ENCODE results near the gene AQR. TPM values are rescaled to one million over a fixed set of nuclear protein-coding genes. Genes with fewer than 3 reads are reported as not detected.

Gene AQR
- total and polyA plus RNA-seq, 2 of the 13 experiments (the other 11 are each of a cell fraction or from before 2014, with no cell fraction given): 18.7 to 31.3 TPM

DNA sequence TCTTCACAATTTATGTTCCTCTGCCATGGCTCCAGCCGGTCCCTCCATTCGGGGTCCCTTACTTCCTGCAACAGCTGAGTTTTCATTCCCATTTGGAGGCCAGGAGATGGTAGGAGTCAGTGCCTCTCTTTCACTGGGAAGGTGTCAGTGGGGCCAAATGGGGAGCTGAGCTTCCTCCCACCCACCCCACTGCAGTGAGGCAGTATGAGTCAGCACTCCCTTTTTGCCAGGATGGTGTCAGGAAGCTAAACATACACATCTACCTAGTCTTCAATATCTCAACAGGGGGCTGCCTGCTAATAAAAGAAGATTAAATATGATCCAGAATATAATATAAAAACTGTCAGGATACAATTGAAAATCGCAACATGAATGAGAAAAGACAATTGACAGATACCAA lies 161.5 kb downstream of the AQR start:
- Histone ChIP-seq H3K79me2 (ENCODE audit: insufficient read depth, low read length) (no peaks in the 10 kb centered on the region), H2AFZ (ENCODE audit: low read length) (no peak overlapping the region), H3K4me2 (ENCODE audit: low read depth, low read length) (no peak overlapping the region), H3K9me3 (ENCODE audit: low read length) (no peaks in the 10 kb centered on the region), H3K9ac (ENCODE audit: insufficient read depth, low read depth, low read length) (no peak overlapping the region), H4K20me1 (ENCODE audit: insufficient read depth, low read length) (no peaks in the 10 kb centered on the region), H3K4me1 (ENCODE audit: insufficient read depth, low read length) (no peaks in the 10 kb centered on the region), H3K36me3 (replicated peaks in 1 of 2; ENCODE audit: control insufficient read depth in 1 of 2, insufficient read depth in 2 of 2, low read length in 2 of 2) (no peaks in the 10 kb centered on the region), H3K27ac (ENCODE audit: extremely low read length, insufficient read depth, low read length) (no peak overlapping the region), H3K4me3 (replicated peaks in 1 of 3; ENCODE audit: insufficient read depth in 1 of 3, low read depth in 2 of 3, low read length in 3 of 3) (no peak overlapping the region), H3K27me3 (ENCODE audit: control insufficient read depth in 1 of 2, insufficient read depth in 2 of 2, low read length in 2 of 2) (no peaks in the 10 kb centered on the region; a peak in 1 of 5 replicates)
- ChIA-PET POLR2A (no interaction called here), CTCF (ENCODE audit: low intra/inter-chr PET ratio, low total read pairs) (no interaction called here)
- TF ChIP-seq, protein P1, sequence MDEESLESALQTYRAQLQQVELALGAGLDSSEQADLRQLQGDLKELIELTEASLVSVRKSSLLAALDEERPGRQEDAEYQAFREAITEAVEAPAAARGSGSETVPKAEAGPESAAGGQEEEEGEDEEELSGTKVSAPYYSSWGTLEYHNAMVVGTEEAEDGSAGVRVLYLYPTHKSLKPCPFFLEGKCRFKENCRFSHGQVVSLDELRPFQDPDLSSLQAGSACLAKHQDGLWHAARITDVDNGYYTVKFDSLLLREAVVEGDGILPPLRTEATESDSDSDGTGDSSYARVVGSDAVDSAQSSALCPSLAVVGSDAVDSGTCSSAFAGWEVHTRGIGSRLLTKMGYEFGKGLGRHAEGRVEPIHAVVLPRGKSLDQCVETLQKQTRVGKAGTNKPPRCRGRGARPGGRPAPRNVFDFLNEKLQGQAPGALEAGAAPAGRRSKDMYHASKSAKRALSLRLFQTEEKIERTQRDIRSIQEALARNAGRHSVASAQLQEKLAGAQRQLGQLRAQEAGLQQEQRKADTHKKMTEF (CRISPR knock-in tag; IDR thresholded peaks at IDR 0.05): no peak
- TF ChIP-seq ATF7 (IDR thresholded peaks at IDR 0.05): no peak
- no peak for TF ChIP-seq ATF7 (CRISPR knock-in tag; IDR thresholded peaks at IDR 0.05)
- TF ChIP-seq, protein P2, sequence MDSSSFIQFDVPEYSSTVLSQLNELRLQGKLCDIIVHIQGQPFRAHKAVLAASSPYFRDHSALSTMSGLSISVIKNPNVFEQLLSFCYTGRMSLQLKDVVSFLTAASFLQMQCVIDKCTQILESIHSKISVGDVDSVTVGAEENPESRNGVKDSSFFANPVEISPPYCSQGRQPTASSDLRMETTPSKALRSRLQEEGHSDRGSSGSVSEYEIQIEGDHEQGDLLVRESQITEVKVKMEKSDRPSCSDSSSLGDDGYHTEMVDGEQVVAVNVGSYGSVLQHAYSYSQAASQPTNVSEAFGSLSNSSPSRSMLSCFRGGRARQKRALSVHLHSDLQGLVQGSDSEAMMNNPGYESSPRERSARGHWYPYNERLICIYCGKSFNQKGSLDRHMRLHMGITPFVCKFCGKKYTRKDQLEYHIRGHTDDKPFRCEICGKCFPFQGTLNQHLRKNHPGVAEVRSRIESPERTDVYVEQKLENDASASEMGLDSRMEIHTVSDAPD (CRISPR knock-in tag; IDR thresholded peaks at IDR 0.05): no peak
- TF ChIP-seq MXD4 (CRISPR knock-in tag; IDR thresholded peaks at IDR 0.05): no peak
- no peak for TF ChIP-seq NONO (IDR thresholded peaks at IDR 0.05)
- no peak for TF ChIP-seq NONO (CRISPR knock-in tag; conservative IDR thresholded peaks at IDR 0.05)
- TF ChIP-seq STAT5B (CRISPR knock-in tag; IDR thresholded peaks at IDR 0.05): no peak
- TF ChIP-seq, protein P3, sequence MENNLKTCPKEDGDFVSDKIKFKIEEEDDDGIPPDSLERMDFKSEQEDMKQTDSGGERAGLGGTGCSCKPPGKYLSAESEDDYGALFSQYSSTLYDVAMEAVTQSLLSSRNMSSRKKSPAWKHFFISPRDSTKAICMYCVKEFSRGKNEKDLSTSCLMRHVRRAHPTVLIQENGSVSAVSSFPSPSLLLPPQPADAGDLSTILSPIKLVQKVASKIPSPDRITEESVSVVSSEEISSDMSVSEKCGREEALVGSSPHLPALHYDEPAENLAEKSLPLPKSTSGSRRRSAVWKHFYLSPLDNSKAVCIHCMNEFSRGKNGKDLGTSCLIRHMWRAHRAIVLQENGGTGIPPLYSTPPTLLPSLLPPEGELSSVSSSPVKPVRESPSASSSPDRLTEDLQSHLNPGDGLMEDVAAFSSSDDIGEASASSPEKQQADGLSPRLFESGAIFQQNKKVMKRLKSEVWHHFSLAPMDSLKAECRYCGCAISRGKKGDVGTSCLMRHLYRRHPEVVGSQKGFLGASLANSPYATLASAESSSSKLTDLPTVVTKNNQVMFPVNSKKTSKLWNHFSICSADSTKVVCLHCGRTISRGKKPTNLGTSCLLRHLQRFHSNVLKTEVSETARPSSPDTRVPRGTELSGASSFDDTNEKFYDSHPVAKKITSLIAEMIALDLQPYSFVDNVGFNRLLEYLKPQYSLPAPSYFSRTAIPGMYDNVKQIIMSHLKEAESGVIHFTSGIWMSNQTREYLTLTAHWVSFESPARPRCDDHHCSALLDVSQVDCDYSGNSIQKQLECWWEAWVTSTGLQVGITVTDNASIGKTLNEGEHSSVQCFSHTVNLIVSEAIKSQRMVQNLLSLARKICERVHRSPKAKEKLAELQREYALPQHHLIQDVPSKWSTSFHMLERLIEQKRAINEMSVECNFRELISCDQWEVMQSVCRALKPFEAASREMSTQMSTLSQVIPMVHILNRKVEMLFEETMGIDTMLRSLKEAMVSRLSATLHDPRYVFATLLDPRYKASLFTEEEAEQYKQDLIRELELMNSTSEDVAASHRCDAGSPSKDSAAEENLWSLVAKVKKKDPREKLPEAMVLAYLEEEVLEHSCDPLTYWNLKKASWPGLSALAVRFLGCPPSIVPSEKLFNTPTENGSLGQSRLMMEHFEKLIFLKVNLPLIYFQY (CRISPR knock-in tag; IDR thresholded peaks at IDR 0.05; ENCODE audit: borderline replicate concordance): no peak
- TF ChIP-seq GATAD1 (CRISPR knock-in tag; IDR thresholded peaks at IDR 0.05): no peak
- no peak for TF ChIP-seq ZNF713 (CRISPR knock-in tag; IDR thresholded peaks at IDR 0.05)
- no peak for TF ChIP-seq ZNF121 (CRISPR knock-in tag; IDR thresholded peaks at IDR 0.05)
- no peak for TF ChIP-seq SNAPC2 (CRISPR knock-in tag; IDR thresholded peaks at IDR 0.05)
- TF ChIP-seq, protein P4, sequence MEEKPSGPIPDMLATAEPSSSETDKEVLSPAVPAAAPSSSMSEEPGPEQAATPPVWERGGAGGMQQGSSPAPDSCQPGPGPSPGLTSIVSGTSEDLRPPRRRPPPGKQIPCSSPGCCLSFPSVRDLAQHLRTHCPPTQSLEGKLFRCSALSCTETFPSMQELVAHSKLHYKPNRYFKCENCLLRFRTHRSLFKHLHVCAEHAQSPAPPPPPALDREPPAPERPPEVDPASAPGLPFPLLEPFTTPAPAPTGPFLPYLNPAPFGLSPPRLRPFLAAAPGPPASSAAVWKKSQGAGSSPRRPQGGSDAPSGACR (CRISPR knock-in tag; IDR thresholded peaks at IDR 0.05): no peak
- TF ChIP-seq CBX5 (CRISPR knock-in tag; IDR thresholded peaks at IDR 0.05; ENCODE audit: borderline replicate concordance): no peak
- no peak for TF ChIP-seq POLR2A (IDR thresholded peaks at IDR 0.05; ENCODE audit: insufficient read depth in 1 of 2, low read depth in 2 of 2, low read length in 2 of 2)
- TF ChIP-seq ADNP (CRISPR knock-in tag; IDR thresholded peaks at IDR 0.05): no peak
- TF ChIP-seq SP2 (CRISPR knock-in tag; IDR thresholded peaks at IDR 0.05): no peak
- no peak for TF ChIP-seq ZSCAN20 (CRISPR knock-in tag; IDR thresholded peaks at IDR 0.05; ENCODE audit: borderline replicate concordance)
- no peak for TF ChIP-seq RCOR2 (CRISPR knock-in tag; IDR thresholded peaks at IDR 0.05)
- FAIRE-seq (no peak), DNase-seq (ENCODE audit: low spot score) (no peak), ATAC-seq (no peak)
- BruUV-seq (replicated peaks): no TSS peak
- intact Hi-C loops (cut with micrococcal nuclease; ENCODE audit: unreplicated experiment): no loop called here
- 23% methylated on average over 3 of the region's 3 CpGs for WGBS (ENCODE audit: low lambda C conversion rate)
- in situ Hi-C loops (cut with HindIII; ENCODE audit: extremely low pct_ligation_motif_present, low pct_unique_long_range_greater_than_20kb): no loop called here
